Vagina (tissue), 2 donors: ENCODE data around the gene AXIN1.

Source experiments
- CTCF ChIP-seq, 3 experiments: fragments of 450-650 bp in 2 of 3; fragments of 200-600 bp in 1 of 3; sonication (generic) in 1 of 3; IDR thresholded peaks; one replicate each; pipeline ENCODE4 v1.5.1; 2017 to 2019; ENCODE audit warnings: antibody characterized with exemption in 3 of 3, mild to moderate bottlenecking in 2 of 3, moderate library complexity in 2 of 3
- POLR2A ChIP-seq, 2 donors: fragments of 450-650 bp; IDR thresholded peaks; one replicate each; pipeline ENCODE4 v1.6.1; 2017; ENCODE audit warnings: antibody characterized with exemption in 2 of 2, mild to moderate bottlenecking in 2 of 2, moderate library complexity in 2 of 2
- POLR2AphosphoS5 ChIP-seq, 2 donors: sonication (generic); formaldehyde crosslinking; IDR thresholded peaks; one replicate each; pipeline ENCODE4 v1.9.0; 2017; ENCODE audit warnings: antibody characterized with exemption in 2 of 2, mild to moderate bottlenecking in 2 of 2, low read depth in 1 of 2; ENCODE audit not compliant: insufficient read depth in 1 of 2

DNA sequence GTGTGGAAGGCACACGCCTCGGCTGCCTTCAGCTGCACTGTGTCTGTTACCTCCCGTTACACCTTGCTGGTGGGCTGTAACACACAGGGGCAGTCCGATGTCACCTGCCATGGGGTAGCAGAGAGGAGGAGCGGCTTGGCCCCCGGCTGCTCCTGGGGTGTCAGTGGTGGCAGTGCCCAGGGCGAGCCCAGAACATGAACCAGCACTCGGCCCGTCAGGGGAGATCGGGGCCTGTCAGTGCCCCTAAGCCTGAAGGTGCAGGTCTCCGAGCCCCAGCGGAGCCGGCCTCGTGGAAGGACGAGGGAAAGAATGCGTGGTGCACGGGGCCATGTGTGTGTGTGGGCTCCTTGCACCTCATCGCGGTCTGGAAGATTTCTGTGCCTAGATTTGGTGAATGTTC lies 92.2 kb downstream of the AXIN1 start:
- TF ChIP-seq CTCF (IDR thresholded peaks at IDR 0.05) (no peak), POLR2A (IDR thresholded peaks at IDR 0.05) (no peak), POLR2AphosphoS5 (IDR thresholded peaks at IDR 0.05; ENCODE audit: insufficient read depth in 1 of 2, low read depth in 1 of 2) (no peak)
